Mesenchymal stem cell (in vitro differentiated cells and primary cell): Measurements from ENCODE around the gene PARVB.

Experiments
- DNase-seq: peaks from one replicate; pipeline ENCODE4 v3.0.0-alpha.2; 2013
- H2AFZ ChIP-seq: one replicate; pipeline ENCODE4 v1.6.1; 2013; ENCODE audit warnings: low read depth, mild to moderate bottlenecking, control low read depth, inconsistent platforms, low read length, moderate library complexity
- H2AK5ac ChIP-seq: 2 replicates; pipeline ENCODE4 v1.6.1; 2013; ENCODE audit warnings: low read length, moderate library complexity, mild to moderate bottlenecking, inconsistent platforms; ENCODE audit not compliant: severe bottlenecking
- H2BK120ac ChIP-seq: one replicate; pipeline ENCODE4 v1.6.1; 2013; ENCODE audit warnings: low read depth, mild to moderate bottlenecking, inconsistent platforms, low read length, moderate library complexity
- H2BK12ac ChIP-seq, 2 experiments: one replicate each; pipeline ENCODE4 v1.6.1; 2013; ENCODE audit warnings: inconsistent platforms in 2 of 2, low read length in 2 of 2, mild to moderate bottlenecking in 2 of 2, moderate library complexity in 2 of 2, control low read depth in 1 of 2
- H2BK15ac ChIP-seq: one replicate; pipeline ENCODE4 v1.6.1; 2013; ENCODE audit warnings: mild to moderate bottlenecking, low read depth, inconsistent platforms; ENCODE audit not compliant: poor library complexity, severe bottlenecking
- H2BK5ac ChIP-seq: 2 replicates; pipeline ENCODE4 v1.6.1; 2013; ENCODE audit warnings: low read depth, mild to moderate bottlenecking, low read length, control low read depth, inconsistent platforms; ENCODE audit not compliant: poor library complexity, severe bottlenecking
- H3K14ac ChIP-seq, 2 experiments: one replicate each; pipeline ENCODE4 v1.6.1; 2013; ENCODE audit warnings: inconsistent platforms in 2 of 2, low read length in 2 of 2, control low read depth in 1 of 2, mild to moderate bottlenecking in 1 of 2, moderate library complexity in 1 of 2
- H3K18ac ChIP-seq, 2 experiments: one replicate each; pipeline ENCODE4 v1.6.1; 2013; ENCODE audit warnings: inconsistent platforms in 2 of 2, low read length in 2 of 2, control low read depth in 1 of 2, low read depth in 1 of 2, mild to moderate bottlenecking in 1 of 2
- H3K23ac ChIP-seq, 2 experiments: one replicate each; pipeline ENCODE4 v1.6.1; 2013; ENCODE audit warnings: inconsistent platforms in 2 of 2, low read length in 2 of 2, mild to moderate bottlenecking in 2 of 2, moderate library complexity in 2 of 2, control low read depth in 1 of 2
- H3K27ac ChIP-seq: 2 replicates; pipeline ENCODE4 v1.5.1; 2013; ENCODE audit warnings: mild to moderate bottlenecking, moderate library complexity, low read length, control low read depth, inconsistent platforms; ENCODE audit not compliant: poor library complexity, severe bottlenecking
- H3K27me3 ChIP-seq, 2 experiments: 2 replicates each; pipeline versions ENCODE4 v1.6.1 to v1.7.0; 2013; ENCODE audit warnings: low read length in 2 of 2, mild to moderate bottlenecking in 2 of 2, moderate library complexity in 2 of 2, control low read depth in 1 of 2, inconsistent platforms in 1 of 2; ENCODE audit not compliant: control insufficient read depth in 1 of 2, insufficient read depth in 1 of 2
- H3K36me3 ChIP-seq, 2 experiments: 2 replicates each; pipeline versions ENCODE4 v1.6.1 to v1.7.0; 2013; ENCODE audit warnings: low read length in 2 of 2, control low read depth in 1 of 2, inconsistent platforms in 1 of 2, low read depth in 1 of 2, mild to moderate bottlenecking in 1 of 2; ENCODE audit not compliant: insufficient read depth in 2 of 2, control insufficient read depth in 1 of 2
- H3K4ac ChIP-seq, 2 experiments: one replicate each; pipeline ENCODE4 v1.6.1; 2013; ENCODE audit warnings: inconsistent platforms in 2 of 2, low read length in 2 of 2, mild to moderate bottlenecking in 2 of 2, moderate library complexity in 2 of 2, control low read depth in 1 of 2, low read depth in 1 of 2
- H3K4me1 ChIP-seq: 2 replicates; pipeline ENCODE4 v1.6.1; 2013; ENCODE audit warnings: low read depth, low read length, control low read depth; ENCODE audit not compliant: control insufficient read depth, insufficient read depth
- H3K4me2 ChIP-seq: 2 replicates; pipeline ENCODE4 v1.6.1; 2013; ENCODE audit warnings: low read length, mild to moderate bottlenecking, inconsistent platforms; ENCODE audit not compliant: poor library complexity, severe bottlenecking
- H3K4me3 ChIP-seq, 2 experiments: 2 replicates each; pipeline versions ENCODE4 v1.5.1 to v1.7.0; 2013; ENCODE audit warnings: low read length in 2 of 2, mild to moderate bottlenecking in 2 of 2, control low read depth in 1 of 2, low read depth in 1 of 2; ENCODE audit not compliant: insufficient read depth in 1 of 2
- H3K79me1 ChIP-seq: replicated peaks from 2 replicates; pipeline ENCODE4 v1.6.1; 2013; ENCODE audit warnings: mild to moderate bottlenecking, control low read depth, low read length, inconsistent platforms; ENCODE audit not compliant: poor library complexity, severe bottlenecking
- H3K9ac ChIP-seq: 2 replicates; pipeline ENCODE4 v1.7.0; 2013; ENCODE audit warnings: mild to moderate bottlenecking, low read length, moderate library complexity
- H3K9me3 ChIP-seq: 2 replicates; pipeline ENCODE4 v1.7.0; 2013; ENCODE audit warnings: mild to moderate bottlenecking, low read length; ENCODE audit not compliant: control insufficient read depth
- H4K8ac ChIP-seq: one replicate; pipeline ENCODE4 v1.6.1; 2013; ENCODE audit warnings: inconsistent platforms, mild to moderate bottlenecking, low read length, moderate library complexity
- H4K91ac ChIP-seq: one replicate; pipeline ENCODE4 v1.6.1; 2013; ENCODE audit warnings: mild to moderate bottlenecking, low read length, inconsistent platforms
- WGBS: methylation state at CpG from one replicate; pipeline ENCODE4 v1.1.7; 2013; ENCODE audit warnings: mixed read lengths; 5-methylcytosine and 5-hydroxymethylcytosine counted together

The PARVB gene

DNA sequence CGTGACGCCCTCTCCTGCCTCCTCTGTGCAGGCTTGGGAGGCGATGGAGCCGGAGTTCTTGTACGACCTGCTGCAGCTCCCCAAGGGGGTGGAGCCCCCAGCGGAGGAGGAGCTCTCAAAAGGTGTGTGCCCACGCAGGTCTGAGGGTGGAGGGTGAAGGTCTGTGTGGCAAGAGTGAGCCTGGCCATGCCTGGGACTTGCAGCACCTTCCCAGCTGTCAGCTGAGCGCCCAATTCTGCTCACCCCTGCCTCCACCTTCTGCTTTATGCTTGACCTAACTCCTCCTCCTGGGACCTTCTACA lies 159.1 kb downstream of the PARVB start:
- Histone ChIP-seq H3K9me3 (no peaks in the 10 kb centered on the region), H2BK120ac (no peak overlapping the region), H3K9ac (no peak overlapping the region), H4K8ac (no peak overlapping the region), H3K14ac (no peak overlapping the region), H2BK5ac (no peak overlapping the region), H2AFZ (no peak overlapping the region), H3K4me1 (peaks cover 13% of the 10 kb centered on the region), H3K4me3 (no peak overlapping the region), H3K4me2 (no peak overlapping the region), H2BK12ac (no peak overlapping the region), H3K27ac (no peak overlapping the region), H3K79me1 (no peaks in the 10 kb centered on the region), H3K18ac (no peak overlapping the region), H4K91ac (no peak overlapping the region), H3K27me3 (peaks cover 48 to 84% of the 10 kb centered on the region in 2 experiments), H3K23ac (no peak overlapping the region), H3K36me3 (no peaks in the 10 kb centered on the region), H2AK5ac (no peak overlapping the region), H2BK15ac (no peak overlapping the region), H3K4ac (no peak overlapping the region)
- 81% methylated on average over 6 of the region's 8 CpGs for WGBS
- DNase-seq = no peak

DNA sequence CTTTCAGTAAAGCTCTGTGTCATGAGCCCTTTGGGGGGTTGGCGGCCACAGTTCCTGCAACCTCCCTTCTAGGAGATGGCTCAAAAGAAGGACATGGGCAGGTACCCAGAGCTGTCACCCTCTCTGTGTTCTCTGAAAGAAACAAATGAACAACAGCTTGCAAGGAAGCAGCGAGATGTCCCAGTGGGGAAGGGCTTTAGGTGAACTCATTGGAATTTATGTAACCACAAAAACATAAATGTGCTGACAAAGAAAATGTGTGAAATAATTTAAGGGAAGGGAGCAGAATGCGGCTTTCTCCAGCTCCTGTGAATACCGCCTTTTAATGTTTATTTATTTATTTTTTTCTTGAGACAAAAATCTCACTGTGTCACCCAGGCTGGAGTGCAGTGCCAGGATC lies 159.9 kb downstream of the PARVB start:
- no peak overlapping the region for H3K23ac ChIP-seq
- H3K4me2 ChIP-seq = no peak overlapping the region
- H2BK12ac ChIP-seq = no peak overlapping the region

DNA sequence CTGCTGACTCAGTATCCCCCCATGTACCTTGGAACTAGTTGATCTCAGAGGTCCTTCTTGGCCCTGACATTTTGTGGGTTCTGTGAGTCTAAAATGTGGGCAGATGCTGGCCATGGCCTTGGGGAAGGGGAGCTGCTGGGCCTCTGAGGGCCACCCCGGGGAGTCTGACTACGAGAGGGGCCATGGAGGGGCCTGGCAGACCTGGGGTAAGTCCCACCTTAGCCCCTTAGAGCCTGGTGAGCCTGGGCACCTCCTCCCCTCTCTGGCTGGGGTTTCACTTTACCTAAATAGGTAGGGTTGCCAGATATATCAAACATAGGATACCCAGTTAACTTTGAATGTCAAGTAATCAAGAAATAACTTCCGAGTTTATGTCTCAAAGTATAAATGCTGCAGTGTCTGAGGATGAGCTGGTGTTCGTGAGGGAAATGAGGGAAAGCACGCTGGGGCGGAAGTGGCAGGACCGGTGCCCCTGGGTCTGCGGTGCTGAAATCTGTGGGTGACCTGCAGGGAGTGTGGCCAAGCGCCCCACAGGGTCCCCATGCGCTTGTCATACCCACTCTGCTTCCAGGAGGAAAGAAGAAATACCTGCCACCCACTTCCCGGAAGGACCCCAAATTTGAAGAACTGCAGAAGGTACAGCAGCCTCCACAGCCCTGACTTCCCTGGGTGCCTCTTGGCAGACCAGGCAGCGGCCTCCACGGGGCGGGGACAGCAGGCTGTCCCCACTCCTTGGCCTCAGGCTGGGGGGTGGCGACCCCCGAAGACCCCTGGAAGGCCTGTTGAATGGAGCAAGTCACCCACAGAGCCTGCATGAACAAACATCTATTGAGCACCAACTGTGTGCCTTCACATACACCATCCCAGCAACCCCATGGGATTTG lies 161.4 kb downstream of the PARVB start:
- H2AK5ac ChIP-seq = no peak overlapping the region
- no peaks in the 10 kb centered on the region for H3K79me1 ChIP-seq
- H3K27me3 ChIP-seq = peaks cover 34 to 74% of the 10 kb centered on the region in 2 experiments
- no peak overlapping the region for H3K18ac ChIP-seq
- no peak overlapping the region for H3K4me3 ChIP-seq
- no peak overlapping the region for H2BK12ac ChIP-seq
- peaks cover 20% of the 10 kb centered on the region for H3K4me1 ChIP-seq
- no peak overlapping the region for H4K91ac ChIP-seq
- H3K14ac ChIP-seq = peak overlapping the region in 1 of 2 experiments; percentile 18
- no peak overlapping the region for H3K4ac ChIP-seq
- no peak overlapping the region for H2BK120ac ChIP-seq
- no peak overlapping the region for H3K27ac ChIP-seq
- 83% methylated on average over 15 of the region's 16 CpGs for WGBS
- H3K36me3 ChIP-seq = no peaks in the 10 kb centered on the region
- no peak overlapping the region for H3K23ac ChIP-seq
- H2BK5ac ChIP-seq = no peak overlapping the region
- no peak overlapping the region for H2AFZ ChIP-seq
- no peak overlapping the region for H3K9ac ChIP-seq
- no peak overlapping the region for H4K8ac ChIP-seq
- no peak overlapping the region for H3K4me2 ChIP-seq
- no peak overlapping the region for H2BK15ac ChIP-seq
- H3K9me3 ChIP-seq = no peaks in the 10 kb centered on the region
- DNase-seq = no peak

More for the DNA sequence above, 159.9 kb downstream of the PARVB start:
- H2BK120ac ChIP-seq = no peak overlapping the region
- 95% methylated on average over 1 of the region's 4 CpGs for WGBS
- H2AK5ac ChIP-seq = no peak overlapping the region
- H3K36me3 ChIP-seq = no peaks in the 10 kb centered on the region
- no peak overlapping the region for H4K91ac ChIP-seq
- no peak for DNase-seq
- no peak overlapping the region for H2BK5ac ChIP-seq
- peaks cover 48 to 89% of the 10 kb centered on the region in 2 experiments for H3K27me3 ChIP-seq
- no peak overlapping the region for H3K9ac ChIP-seq
- H3K27ac ChIP-seq = no peak overlapping the region
- H3K9me3 ChIP-seq = no peaks in the 10 kb centered on the region
- H2AFZ ChIP-seq = no peak overlapping the region
- no peak overlapping the region for H3K4me3 ChIP-seq
- H3K79me1 ChIP-seq = no peaks in the 10 kb centered on the region
- no peak overlapping the region for H3K14ac ChIP-seq
- H2BK15ac ChIP-seq = no peak overlapping the region
- peaks cover 17% of the 10 kb centered on the region for H3K4me1 ChIP-seq
- H3K4ac ChIP-seq = no peak overlapping the region
- H4K8ac ChIP-seq = no peak overlapping the region
- no peak overlapping the region for H3K18ac ChIP-seq

DNA sequence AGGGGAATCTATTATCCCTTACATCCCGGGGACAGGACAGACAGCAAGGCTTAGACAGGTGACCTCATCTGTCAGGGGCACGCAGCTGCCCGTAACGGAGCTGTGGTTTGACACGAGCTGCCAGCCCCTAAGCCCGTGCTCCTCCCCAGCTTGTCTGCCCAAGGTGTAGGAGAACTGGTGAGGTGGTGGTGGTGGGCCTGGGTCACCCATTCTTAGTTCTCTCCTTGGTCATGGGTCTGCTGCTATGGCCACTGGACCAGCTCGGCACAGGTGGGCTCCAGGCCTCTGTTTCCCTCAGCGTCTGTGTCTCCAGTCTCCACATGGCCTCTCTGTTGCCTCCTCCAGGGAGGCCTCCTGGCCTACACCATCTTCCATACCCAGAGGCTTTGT lies 162.0 kb downstream of the PARVB start:
- H3K36me3 ChIP-seq = no peaks in the 10 kb centered on the region
- H3K27ac ChIP-seq = no peak overlapping the region
- H3K4me1 ChIP-seq = peaks cover 17% of the 10 kb centered on the region
- H4K91ac ChIP-seq = no peak overlapping the region
- no peak overlapping the region for H2BK15ac ChIP-seq
- no peak overlapping the region for H3K9ac ChIP-seq
- no peaks in the 10 kb centered on the region for H3K79me1 ChIP-seq
- H3K18ac ChIP-seq = no peak overlapping the region
- H2BK5ac ChIP-seq = no peak overlapping the region
- no peak overlapping the region for H2BK120ac ChIP-seq
- no peak overlapping the region for H2BK12ac ChIP-seq
- no peak overlapping the region for H3K4me2 ChIP-seq
- no peak overlapping the region for H4K8ac ChIP-seq
- 81% methylated on average over 8 of the region's 8 CpGs for WGBS
- no peaks in the 10 kb centered on the region for H3K9me3 ChIP-seq
- H3K27me3 ChIP-seq = peaks cover 28 to 68% of the 10 kb centered on the region in 2 experiments
- no peak for DNase-seq
- no peak overlapping the region for H2AK5ac ChIP-seq
- H3K4me3 ChIP-seq = no peak overlapping the region
- peak overlapping the region in 1 of 2 experiments; percentile 18 for H3K14ac ChIP-seq
- H2AFZ ChIP-seq = no peak overlapping the region
- H3K4ac ChIP-seq = no peak overlapping the region
- H3K23ac ChIP-seq = no peak overlapping the region
